ENCODE data around the gene ABCC5.

ABCC5 gene

GRCh38 chr3:183931881-183932280 lies 85.8 kb downstream of the ABCC5 start:
- DNase-seq (ENCODE audit: low spot score) = no peak
- TF ChIP-seq CTCF (IDR thresholded peaks at IDR 0.05; ENCODE audit: extremely low read depth, missing control alignments) = no peak

- DNase-seq (ENCODE audit: low spot score) = no peak
- no peak for TF ChIP-seq CTCF (IDR thresholded peaks at IDR 0.05; ENCODE audit: extremely low read depth, missing control alignments)
These were observed 87.6 kb downstream of the ABCC5 start for GRCh38 chr3:183930086-183930485.

DNA sequence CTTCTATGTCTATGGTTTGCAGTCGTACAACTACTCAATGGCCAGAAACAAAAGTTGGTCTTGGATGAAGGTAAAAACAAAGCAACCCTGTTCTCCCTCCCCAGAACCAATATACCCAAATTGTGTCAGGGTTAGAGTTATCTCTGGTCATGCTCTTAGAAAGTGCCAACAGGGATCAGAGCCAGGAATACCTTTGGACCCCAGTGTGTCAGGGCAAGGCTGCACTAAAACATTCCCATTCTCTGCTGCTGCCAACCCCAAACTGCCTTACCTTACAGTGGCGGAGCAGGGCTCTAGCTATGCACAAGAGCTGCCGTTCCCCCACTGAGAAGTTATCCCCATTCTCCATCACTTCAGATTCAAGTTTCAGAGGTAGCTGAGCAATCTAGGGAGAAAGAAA lies 90.6 kb downstream of the ABCC5 start:
- TF ChIP-seq CTCF (IDR thresholded peaks at IDR 0.05; ENCODE audit: extremely low read depth, missing control alignments) = no peak
- no peak for DNase-seq (ENCODE audit: low spot score)

- no peak for TF ChIP-seq CTCF (IDR thresholded peaks at IDR 0.05; ENCODE audit: extremely low read depth, missing control alignments)
- no peak for DNase-seq (ENCODE audit: low spot score)
These were observed 92.7 kb downstream of the ABCC5 start for GRCh38 chr3:183924956-183925355.

GRCh38 chr3:183924543-183924942 lies 93.1 kb downstream of the ABCC5 start:
- no peak for DNase-seq (ENCODE audit: low spot score)
- TF ChIP-seq CTCF (IDR thresholded peaks at IDR 0.05; ENCODE audit: extremely low read depth, missing control alignments) = no peak

GRCh38 chr3:183922421-183922820 lies 95.3 kb downstream of the ABCC5 start:
- no peak for TF ChIP-seq CTCF (IDR thresholded peaks at IDR 0.05; ENCODE audit: extremely low read depth, missing control alignments)

DNA sequence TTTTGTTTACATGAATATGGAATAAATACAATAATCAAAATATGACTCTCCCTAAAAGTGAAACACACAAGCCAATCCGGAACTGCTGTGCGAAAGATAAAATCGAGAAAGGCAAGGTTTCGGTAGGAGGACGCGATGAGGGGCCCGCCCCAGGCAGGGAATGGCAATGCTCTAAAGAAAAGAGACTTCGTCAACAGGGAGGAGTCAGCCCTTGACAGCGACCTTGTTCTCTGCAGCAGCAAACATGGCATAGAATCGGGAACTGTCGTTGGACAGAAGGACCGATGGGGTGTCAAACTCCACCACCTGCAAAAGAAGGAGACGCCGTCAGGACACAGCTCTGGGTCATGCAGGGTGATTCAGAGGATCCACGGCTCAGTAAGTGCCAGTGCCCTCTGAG lies 96.6 kb downstream of the ABCC5 start:
- no peak for TF ChIP-seq CTCF (IDR thresholded peaks at IDR 0.05; ENCODE audit: extremely low read depth, missing control alignments)
- no peak for DNase-seq (ENCODE audit: low spot score)

More at GRCh38 chr3:183922421-183922820, 95.3 kb downstream of the ABCC5 start:
- DNase-seq (ENCODE audit: low spot score) = no peak

Data from GM20000 (cell line).